Measurements from ENCODE around the gene ZNF239. TPM values are rescaled to one million over a fixed set of nuclear protein-coding genes. Genes with fewer than 3 reads are reported as not detected.

Gene ZNF239
- total RNA-seq, 1 experiment from 2014 or later, result 9.7 TPM

DNA sequence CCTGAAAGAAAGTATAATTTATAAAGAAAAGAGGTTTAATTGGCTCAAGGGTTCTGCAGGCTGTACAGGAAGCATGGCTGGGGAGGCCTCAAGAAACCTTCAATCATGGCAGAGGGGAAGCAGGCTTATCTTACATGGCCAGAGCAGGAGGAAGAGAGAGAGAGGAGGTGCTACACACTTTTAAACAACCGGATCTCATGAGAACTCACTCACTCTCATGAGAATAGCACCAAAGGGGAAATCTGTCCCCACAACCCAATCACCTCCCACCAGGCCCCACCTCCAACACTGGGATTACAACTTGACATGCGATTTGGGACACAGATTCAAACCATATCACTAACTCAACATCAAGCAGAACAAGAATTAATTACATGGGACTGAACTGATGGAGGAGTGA is 24.9 kb upstream of the ZNF239 start:
- ChIA-PET CTCF (no interaction called here), POLR2A (ENCODE audit: low non-redundant PET) (no interaction called here)
- TF ChIP-seq EZH2 (IDR thresholded peaks at IDR 0.05; ENCODE audit: borderline replicate concordance, low read depth, low read length, poor library complexity, severe bottlenecking), result no peak
- TF ChIP-seq, protein P1, sequence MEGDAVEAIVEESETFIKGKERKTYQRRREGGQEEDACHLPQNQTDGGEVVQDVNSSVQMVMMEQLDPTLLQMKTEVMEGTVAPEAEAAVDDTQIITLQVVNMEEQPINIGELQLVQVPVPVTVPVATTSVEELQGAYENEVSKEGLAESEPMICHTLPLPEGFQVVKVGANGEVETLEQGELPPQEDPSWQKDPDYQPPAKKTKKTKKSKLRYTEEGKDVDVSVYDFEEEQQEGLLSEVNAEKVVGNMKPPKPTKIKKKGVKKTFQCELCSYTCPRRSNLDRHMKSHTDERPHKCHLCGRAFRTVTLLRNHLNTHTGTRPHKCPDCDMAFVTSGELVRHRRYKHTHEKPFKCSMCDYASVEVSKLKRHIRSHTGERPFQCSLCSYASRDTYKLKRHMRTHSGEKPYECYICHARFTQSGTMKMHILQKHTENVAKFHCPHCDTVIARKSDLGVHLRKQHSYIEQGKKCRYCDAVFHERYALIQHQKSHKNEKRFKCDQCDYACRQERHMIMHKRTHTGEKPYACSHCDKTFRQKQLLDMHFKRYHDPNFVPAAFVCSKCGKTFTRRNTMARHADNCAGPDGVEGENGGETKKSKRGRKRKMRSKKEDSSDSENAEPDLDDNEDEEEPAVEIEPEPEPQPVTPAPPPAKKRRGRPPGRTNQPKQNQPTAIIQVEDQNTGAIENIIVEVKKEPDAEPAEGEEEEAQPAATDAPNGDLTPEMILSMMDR (conservative IDR thresholded peaks at IDR 0.05; ENCODE audit: low read depth, low read length), result no peak
- no peaks in the 10 kb centered on the region for H3K9me3 ChIP-seq (ENCODE audit: low read depth, low read length, poor library complexity, severe bottlenecking)
- H3K27ac ChIP-seq (ENCODE audit: low read depth, low read length, poor library complexity, severe bottlenecking), result no peak overlapping the region
- H3K36me3 ChIP-seq (ENCODE audit: insufficient read depth, low read length, poor library complexity, severe bottlenecking), result no peaks in the 10 kb centered on the region
- no peaks in the 10 kb centered on the region for H3K4me1 ChIP-seq (ENCODE audit: insufficient read depth, low read length, poor library complexity, severe bottlenecking)
- no TSS peak for BruUV-seq (replicated peaks)
- H3K4me3 ChIP-seq (ENCODE audit: low read depth, low read length, poor library complexity, severe bottlenecking), result no peak overlapping the region
- no peaks in the 10 kb centered on the region for H3K27me3 ChIP-seq (replicated peaks; ENCODE audit: insufficient read depth, low read depth, low read length, poor library complexity)
- intact Hi-C loops (cut with micrococcal nuclease; ENCODE audit: unreplicated experiment), result no loop called here
- DNase-seq (ENCODE audit: low spot score), result no peak

DNA sequence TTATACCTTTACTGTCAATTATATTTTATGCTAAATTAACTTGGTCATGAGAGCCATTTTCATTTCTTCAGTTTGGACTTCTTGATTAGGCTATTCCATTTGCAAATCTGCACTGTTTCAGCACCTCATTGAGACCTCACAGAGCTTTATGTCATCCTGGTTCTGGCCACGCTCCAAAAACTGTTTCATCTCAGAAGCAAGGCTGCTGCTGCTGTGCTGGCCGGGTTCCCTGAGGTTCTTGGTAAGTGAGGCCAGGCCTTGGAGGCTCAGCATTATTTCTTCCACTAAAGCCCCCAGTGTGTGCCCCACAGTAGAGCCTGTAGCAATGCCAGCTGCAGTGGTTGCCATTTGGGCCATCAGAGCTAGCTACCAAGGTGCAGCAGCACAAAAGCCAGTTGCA is 24.0 kb upstream of the ZNF239 start:
- TF ChIP-seq EZH2 (IDR thresholded peaks at IDR 0.05; ENCODE audit: borderline replicate concordance, low read depth, low read length, poor library complexity, severe bottlenecking), result no peak
- TF ChIP-seq, protein P1 (conservative IDR thresholded peaks at IDR 0.05; ENCODE audit: low read depth, low read length), result no peak
- CTCF ChIA-PET, result no interaction called here
- Histone ChIP-seq H3K27me3 (replicated peaks; ENCODE audit: insufficient read depth, low read depth, low read length, poor library complexity) (no peaks in the 10 kb centered on the region), H3K9me3 (ENCODE audit: low read depth, low read length, poor library complexity, severe bottlenecking) (no peaks in the 10 kb centered on the region), H3K27ac (ENCODE audit: low read depth, low read length, poor library complexity, severe bottlenecking) (no peak overlapping the region), H3K4me1 (ENCODE audit: insufficient read depth, low read length, poor library complexity, severe bottlenecking) (no peaks in the 10 kb centered on the region), H3K4me3 (ENCODE audit: low read depth, low read length, poor library complexity, severe bottlenecking) (no peak overlapping the region), H3K36me3 (ENCODE audit: insufficient read depth, low read length, poor library complexity, severe bottlenecking) (no peaks in the 10 kb centered on the region)
- no peak for DNase-seq (ENCODE audit: low spot score)
- intact Hi-C loops (cut with micrococcal nuclease; ENCODE audit: unreplicated experiment), result no loop called here
- POLR2A ChIA-PET (ENCODE audit: low non-redundant PET), result no interaction called here
- no TSS peak for BruUV-seq (replicated peaks)

DNA sequence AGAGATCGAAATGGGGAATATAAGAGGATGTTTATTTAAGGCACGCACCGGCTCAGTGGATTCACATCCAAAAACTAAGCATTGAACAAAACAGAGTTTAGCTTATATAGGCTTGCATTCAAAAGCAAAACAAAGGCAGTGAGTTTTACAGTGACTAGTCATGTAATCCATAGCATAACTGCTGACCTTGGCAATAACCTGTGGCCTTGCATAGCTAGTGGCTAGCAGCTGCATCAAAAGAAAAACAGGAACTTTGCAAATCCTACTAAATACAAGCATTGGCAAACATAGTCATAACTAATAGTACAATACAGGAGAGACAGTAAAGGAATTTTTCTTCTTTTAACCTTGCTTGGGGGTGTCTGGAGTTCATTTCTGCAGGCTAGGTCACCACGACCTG is 22.1 kb upstream of the ZNF239 start:
- CTCF ChIA-PET, result no interaction called here

More for the DNA sequence above, 22.1 kb upstream of the ZNF239 start:
- Histone ChIP-seq H3K9me3 (ENCODE audit: low read depth, low read length, poor library complexity, severe bottlenecking) (peaks cover 5% of the 10 kb centered on the region), H3K4me3 (ENCODE audit: low read depth, low read length, poor library complexity, severe bottlenecking) (no peak overlapping the region), H3K27ac (ENCODE audit: low read depth, low read length, poor library complexity, severe bottlenecking) (no peak overlapping the region), H3K36me3 (ENCODE audit: insufficient read depth, low read length, poor library complexity, severe bottlenecking) (no peaks in the 10 kb centered on the region), H3K27me3 (replicated peaks; ENCODE audit: insufficient read depth, low read depth, low read length, poor library complexity) (no peaks in the 10 kb centered on the region), H3K4me1 (ENCODE audit: insufficient read depth, low read length, poor library complexity, severe bottlenecking) (no peaks in the 10 kb centered on the region)
- no TSS peak for BruUV-seq (replicated peaks)
- TF ChIP-seq EZH2 (IDR thresholded peaks at IDR 0.05; ENCODE audit: borderline replicate concordance, low read depth, low read length, poor library complexity, severe bottlenecking), result no peak
- TF ChIP-seq, protein P1 (conservative IDR thresholded peaks at IDR 0.05; ENCODE audit: low read depth, low read length), result no peak
- intact Hi-C loops (cut with micrococcal nuclease; ENCODE audit: unreplicated experiment), result no loop called here
- DNase-seq (ENCODE audit: low spot score), result no peak
- POLR2A ChIA-PET (ENCODE audit: low non-redundant PET), result no interaction called here
